GM19452 (cell line): ENCODE measurements around the gene LNX2.

ENCODE experiments used
- ATAC-seq: cut with Tn5 transposase; IDR thresholded peaks from one replicate; pipeline ENCODE4 v1.9.1; 2021; ENCODE audit not compliant: unreplicated experiment

The LNX2 gene

DNA sequence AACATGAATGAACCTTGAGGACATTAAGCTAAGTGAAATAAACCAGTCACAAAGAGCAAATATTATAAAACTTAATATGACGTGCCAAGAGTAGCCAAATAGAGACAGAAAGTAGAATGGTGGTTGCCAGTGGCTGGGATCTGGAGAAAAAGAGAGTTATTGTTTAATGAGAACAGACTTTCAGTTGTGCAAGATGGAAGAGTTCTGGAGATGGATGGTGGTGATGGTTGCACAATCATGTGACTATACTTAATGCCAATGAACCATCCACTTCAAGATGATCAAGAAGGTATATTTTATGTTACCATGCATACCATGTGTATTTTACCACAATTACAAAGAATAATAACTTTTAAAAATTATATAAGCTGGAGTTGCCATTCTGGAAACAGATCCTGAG lies 104.2 kb downstream of the LNX2 start:
- ATAC-seq = no peak

DNA sequence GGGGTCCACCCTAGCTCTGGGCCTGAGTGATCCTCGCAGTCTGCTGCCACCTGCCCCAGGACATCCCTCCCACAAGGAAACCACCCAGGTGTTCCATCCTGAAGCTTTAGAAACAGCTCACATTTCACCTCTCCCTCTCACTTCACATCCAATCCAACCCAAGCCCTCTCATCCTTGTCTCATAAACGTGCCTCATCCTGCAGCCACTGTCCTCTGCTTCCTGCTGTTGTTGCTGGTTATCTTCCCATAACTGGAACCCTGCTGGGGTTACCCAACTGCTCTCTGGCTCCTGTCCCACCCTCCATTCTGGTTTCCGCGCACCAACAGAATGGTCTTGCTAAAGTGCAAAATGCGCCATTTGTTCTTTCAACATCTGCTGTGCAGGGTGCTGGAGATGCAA lies 110.2 kb downstream of the LNX2 start:
- ATAC-seq = no peak

DNA sequence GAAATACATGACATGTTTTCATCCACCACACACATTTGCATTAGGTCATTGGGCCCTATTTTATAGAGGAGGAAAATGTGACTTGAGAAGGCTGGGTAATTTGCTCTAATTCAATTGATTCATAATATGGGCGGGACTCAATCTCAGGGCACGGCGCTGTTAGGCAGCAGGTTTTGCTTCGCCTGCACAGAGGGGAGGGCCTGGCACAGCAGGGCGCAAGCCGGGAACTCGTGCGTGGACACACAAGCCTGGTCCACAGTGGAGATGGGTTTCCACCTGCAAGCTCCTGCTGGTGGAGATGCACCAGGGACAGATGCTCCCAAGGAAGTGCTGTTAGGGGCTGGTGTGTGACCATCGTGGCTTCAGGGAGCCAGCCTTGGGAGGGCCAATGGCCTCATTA lies 111.5 kb downstream of the LNX2 start:
- ATAC-seq = no peak

DNA sequence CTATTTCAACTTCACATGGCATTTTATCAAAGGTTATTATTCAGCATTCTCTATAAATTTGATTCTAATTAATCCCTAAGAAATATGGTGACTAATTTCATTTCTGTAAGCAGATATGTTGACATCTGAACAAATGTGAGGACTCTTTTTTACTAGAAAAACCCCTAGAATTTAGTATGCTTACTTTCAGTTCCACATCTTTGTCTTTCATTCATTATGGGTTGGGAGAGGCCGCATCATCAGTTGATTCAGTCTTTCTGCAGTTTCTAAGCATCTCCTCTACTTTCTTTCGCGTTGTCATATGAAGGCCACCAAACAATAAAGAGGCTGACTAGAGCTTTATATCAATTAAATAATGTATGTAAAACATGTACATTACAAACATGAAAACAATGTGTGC lies 114.5 kb downstream of the LNX2 start:
- ATAC-seq = no peak

DNA sequence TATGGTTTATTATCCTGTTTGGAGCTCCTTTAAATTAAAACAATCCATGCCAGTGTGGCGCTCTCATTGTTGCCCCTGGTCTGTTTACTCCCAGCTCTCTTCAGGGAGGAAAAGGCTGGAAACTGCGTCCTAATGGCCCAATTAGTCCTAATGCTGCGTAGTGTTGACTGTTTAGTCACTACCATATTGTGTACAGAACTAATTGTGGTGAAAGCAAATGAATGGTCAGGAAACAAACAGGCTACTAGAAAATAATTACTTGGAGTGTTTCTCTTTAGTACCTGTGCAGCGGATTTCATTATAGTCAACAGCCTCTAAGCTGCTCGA lies 115.5 kb downstream of the LNX2 start:
- no peak for ATAC-seq

DNA sequence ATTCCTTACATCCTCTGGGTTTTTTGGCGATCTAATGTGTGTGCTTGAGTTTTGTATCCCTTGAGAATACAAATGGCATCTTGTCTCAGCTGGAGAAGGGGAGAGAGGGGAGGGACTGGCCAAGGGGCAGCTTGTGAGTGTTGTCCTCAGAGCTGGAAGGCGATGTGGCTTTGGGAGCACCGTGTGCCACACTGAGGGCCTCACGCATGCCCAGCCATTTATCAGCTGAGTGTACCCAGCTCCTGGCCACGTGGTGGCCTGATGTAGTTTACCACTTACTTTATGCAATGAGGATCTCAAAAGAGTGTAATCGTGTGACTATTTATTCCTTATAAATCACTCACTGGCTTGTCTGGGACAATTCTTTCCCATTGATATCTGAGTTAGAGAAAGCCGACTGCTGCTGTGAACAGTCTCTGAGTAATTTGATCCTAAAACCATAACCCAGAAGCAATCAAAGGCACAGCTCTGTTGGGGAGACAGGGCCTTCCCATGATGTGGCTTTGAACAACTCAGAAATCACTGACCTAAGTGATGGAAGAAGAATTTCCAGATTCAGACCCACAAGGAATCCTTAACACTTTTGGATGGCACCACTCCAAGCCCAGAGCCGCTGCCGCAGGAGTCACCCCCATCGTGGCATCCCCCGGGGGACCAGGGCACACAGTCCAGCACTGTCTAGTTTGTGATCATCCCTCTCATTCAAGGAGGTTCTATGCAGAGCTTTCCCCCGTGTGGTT lies 116.0 kb downstream of the LNX2 start:
- no peak for ATAC-seq

DNA sequence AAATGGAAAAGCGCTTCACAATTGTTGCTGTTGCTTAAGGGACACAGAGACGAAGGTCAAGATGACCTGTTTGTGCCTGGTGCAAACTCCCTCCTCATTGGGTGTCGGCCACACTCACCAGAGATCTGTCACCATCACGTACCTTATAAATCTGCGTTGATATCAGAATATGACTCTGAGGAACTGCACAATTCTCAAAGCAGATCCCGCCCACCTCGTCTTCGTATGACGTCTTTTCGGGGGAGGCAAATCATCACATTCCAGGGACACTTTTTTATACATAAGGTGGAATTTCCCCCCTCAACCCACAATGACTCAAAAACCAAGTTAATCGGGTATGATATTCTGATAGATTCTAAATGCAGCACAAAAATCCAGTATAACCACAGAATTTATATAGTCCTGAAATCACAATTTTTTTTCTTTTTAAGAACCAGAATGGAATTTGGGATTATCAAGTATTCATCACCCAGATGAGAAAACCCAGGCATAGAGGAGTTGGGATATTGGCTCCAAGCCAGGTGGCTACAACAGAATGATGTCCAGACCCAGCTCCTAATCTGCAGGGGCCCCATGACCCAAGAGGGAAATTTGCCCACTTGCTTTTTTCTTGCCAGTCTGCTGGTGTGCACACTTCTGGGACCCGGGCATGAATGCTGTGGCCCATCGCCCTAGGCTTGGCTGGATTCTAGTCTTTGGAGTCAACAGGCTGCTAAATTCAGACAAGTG lies 119.4 kb downstream of the LNX2 start:
- no peak for ATAC-seq

DNA sequence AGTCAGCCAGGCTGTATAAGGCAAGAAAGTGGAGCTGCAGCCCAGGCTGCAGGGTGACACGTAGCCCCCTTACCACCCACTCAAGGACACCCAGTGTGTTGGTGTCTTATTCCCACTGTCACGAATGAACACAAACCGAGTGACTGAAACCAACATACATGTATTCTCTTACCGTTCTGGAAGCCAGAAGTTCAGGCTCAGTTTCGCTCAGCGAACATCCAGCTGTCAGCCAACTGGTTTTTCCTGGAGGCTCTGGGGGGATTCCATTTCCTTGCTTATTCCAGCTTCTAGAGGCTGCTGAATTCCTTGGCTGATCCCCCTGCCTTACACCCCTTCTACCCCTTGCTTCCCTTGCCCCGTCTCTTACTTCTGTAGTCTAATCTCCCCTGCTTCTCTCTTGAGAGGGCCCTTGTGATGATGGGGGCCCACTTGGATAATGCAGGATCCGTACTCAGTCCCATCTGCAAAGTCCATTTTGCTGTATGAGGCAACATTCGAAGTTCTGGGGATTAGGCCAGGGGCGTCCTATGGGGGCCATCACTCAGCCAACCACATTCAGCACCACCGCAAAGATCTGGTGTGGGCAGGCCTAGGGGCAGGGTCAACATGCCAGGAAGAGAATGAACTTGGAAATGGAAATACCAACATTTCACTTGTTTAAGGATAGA lies 122.6 kb downstream of the LNX2 start:
- no peak for ATAC-seq

DNA sequence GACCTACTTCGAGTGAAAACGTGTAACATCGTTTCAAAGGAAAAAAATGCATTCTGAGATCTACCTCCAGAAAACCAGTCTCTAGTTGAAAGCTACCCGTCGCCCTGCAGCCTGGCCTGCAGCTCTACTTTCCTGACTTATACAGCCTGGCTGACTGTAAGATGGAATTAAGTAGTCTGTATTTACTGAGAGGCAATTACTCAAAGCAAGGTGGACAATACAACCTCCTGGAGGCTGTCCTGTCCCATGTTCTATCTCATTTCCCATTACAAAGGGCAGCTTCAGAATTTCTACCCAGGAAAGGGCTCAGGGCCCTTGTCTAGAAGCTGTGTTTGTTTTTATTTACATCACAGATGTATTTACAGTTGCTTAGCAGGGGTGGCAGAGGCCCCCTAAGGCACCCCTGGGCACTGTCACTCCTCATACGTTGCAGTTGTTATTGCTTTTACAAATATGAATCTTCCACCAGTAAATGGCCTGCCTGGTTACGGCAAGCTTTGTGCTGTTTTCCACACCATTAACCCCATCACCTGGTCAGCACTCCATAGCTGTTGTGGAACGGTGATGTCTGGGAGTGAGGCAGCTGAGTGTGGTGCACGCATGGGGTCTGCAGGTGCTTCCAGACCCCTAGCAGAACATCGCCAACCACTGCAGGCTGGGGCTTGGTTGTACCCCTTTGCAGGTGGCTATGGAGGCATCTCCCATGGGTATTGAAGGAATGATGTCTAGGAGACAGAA lies 123.6 kb downstream of the LNX2 start:
- ATAC-seq = no peak

DNA sequence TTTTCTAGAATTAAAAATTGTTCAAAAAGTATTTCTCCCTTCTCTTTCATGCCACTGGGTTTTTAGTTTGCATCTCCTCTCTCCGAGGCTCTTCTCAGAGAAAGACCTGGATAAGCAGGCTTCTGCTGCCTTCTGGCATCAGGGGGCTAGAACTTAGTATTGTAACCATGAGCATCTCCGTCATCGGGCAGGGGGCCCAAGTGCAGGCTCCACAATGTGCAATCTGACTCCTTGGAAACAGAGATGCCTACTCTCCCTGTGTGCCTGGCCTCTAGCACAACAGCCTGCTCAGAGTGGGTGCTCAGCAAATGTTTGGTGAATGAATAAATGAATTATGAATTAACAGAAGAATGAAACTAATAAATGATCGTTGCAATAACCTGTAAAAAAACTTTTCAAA lies 124.3 kb downstream of the LNX2 start:
- ATAC-seq = no peak
